ENCODE data around the gene APLF.

APLF gene

GRCh38 chr2:68425503-68425902 lies 41.9 kb upstream of the APLF start:
- TF ChIP-seq CTCF (IDR thresholded peaks at IDR 0.05; ENCODE audit: low read depth, low read length, missing control alignments): no peak
- no peak for DNase-seq (ENCODE audit: low read depth)
- H3K4me3 ChIP-seq (ENCODE audit: low read depth, low read length): no peak overlapping the region

- TF ChIP-seq CTCF (IDR thresholded peaks at IDR 0.05; ENCODE audit: low read depth, low read length, missing control alignments): no peak
- H3K4me3 ChIP-seq (ENCODE audit: low read depth, low read length): no peak overlapping the region
- no peak for DNase-seq (ENCODE audit: low read depth)
These were observed 40.9 kb upstream of the APLF start for GRCh38 chr2:68426446-68426845.

- no peak for TF ChIP-seq CTCF (IDR thresholded peaks at IDR 0.05; ENCODE audit: low read depth, low read length, missing control alignments)
- DNase-seq (ENCODE audit: low read depth): no peak
- no peak overlapping the region; the same call in 1 of the 2 replicates for H3K4me3 ChIP-seq (ENCODE audit: low read depth, low read length)
These were observed 40.4 kb upstream of the APLF start for GRCh38 chr2:68426848-68427579.

GRCh38 chr2:68428126-68428525 lies 39.3 kb upstream of the APLF start:
- no peak for DNase-seq (ENCODE audit: low read depth)
- no peak for TF ChIP-seq CTCF (IDR thresholded peaks at IDR 0.05; ENCODE audit: low read depth, low read length, missing control alignments)
- no peak overlapping the region for H3K4me3 ChIP-seq (ENCODE audit: low read depth, low read length)

GRCh38 chr2:68428746-68429145 lies 38.6 kb upstream of the APLF start:
- no peak for DNase-seq (ENCODE audit: low read depth)
- H3K4me3 ChIP-seq (ENCODE audit: low read depth, low read length): no peak overlapping the region
- no peak for TF ChIP-seq CTCF (IDR thresholded peaks at IDR 0.05; ENCODE audit: low read depth, low read length, missing control alignments)

- H3K4me3 ChIP-seq (ENCODE audit: low read depth, low read length): no peak overlapping the region
- TF ChIP-seq CTCF (IDR thresholded peaks at IDR 0.05; ENCODE audit: low read depth, low read length, missing control alignments): no peak
- DNase-seq (ENCODE audit: low read depth): no peak
These were observed 38.0 kb upstream of the APLF start for GRCh38 chr2:68429311-68429826.
